ENCODE data around the gene MAP4K4.

Gene MAP4K4

GRCh38 chr2:101697124-101698013 is at the start of gene MAP4K4:
Gene MAP4K4, plus strand, starts transcription at chr2:101697707. Its CDS starts 374 bp downstream, at chr2:101698081.
- DNase-seq (ENCODE audit: low read depth), result peak; percentile 81

GRCh38 chr2:101653469-101653868 is 44.0 kb upstream of the MAP4K4 start:
- DNase-seq (ENCODE audit: low read depth), result no peak

- peak; percentile 39 for DNase-seq (ENCODE audit: low read depth)
Observed at GRCh38 chr2:101655702-101656422, 41.6 kb upstream of the MAP4K4 start.

- DNase-seq (ENCODE audit: low read depth), result no peak
Observed at GRCh38 chr2:101657787-101658186, 39.7 kb upstream of the MAP4K4 start.

GRCh38 chr2:101658387-101658786 is 39.1 kb upstream of the MAP4K4 start:
- no peak for DNase-seq (ENCODE audit: low read depth)

GRCh38 chr2:101665312-101665711 is 32.2 kb upstream of the MAP4K4 start:
- no peak for DNase-seq (ENCODE audit: low read depth)

- no peak for DNase-seq (ENCODE audit: low read depth)
Observed at GRCh38 chr2:101667823-101668222, 29.7 kb upstream of the MAP4K4 start.

- no peak for DNase-seq (ENCODE audit: low read depth)
Observed at GRCh38 chr2:101672047-101672446, 25.5 kb upstream of the MAP4K4 start.

GRCh38 chr2:101673920-101674319 is 23.6 kb upstream of the MAP4K4 start:
- DNase-seq (ENCODE audit: low read depth), result no peak

GRCh38 chr2:101675512-101675911 is 22.0 kb upstream of the MAP4K4 start:
- DNase-seq (ENCODE audit: low read depth), result no peak

- no peak for DNase-seq (ENCODE audit: low read depth)
Observed at GRCh38 chr2:101676674-101677073, 20.8 kb upstream of the MAP4K4 start.

GRCh38 chr2:101677658-101678057 is 19.8 kb upstream of the MAP4K4 start:
- DNase-seq (ENCODE audit: low read depth), result no peak

GRCh38 chr2:101678379-101678778 is 19.1 kb upstream of the MAP4K4 start:
- DNase-seq (ENCODE audit: low read depth), result no peak

GRCh38 chr2:101679037-101679726 is 18.3 kb upstream of the MAP4K4 start:
- DNase-seq (ENCODE audit: low read depth), result peak; percentile 81

GRCh38 chr2:101679801-101680487 is 17.6 kb upstream of the MAP4K4 start:
- no peak for DNase-seq (ENCODE audit: low read depth)

- DNase-seq (ENCODE audit: low read depth), result no peak
Observed at GRCh38 chr2:101682311-101682710, 15.2 kb upstream of the MAP4K4 start.

GRCh38 chr2:101684313-101684712 is 13.2 kb upstream of the MAP4K4 start:
- no peak for DNase-seq (ENCODE audit: low read depth)

GRCh38 chr2:101688261-101688660 is 9.2 kb upstream of the MAP4K4 start:
- DNase-seq (ENCODE audit: low read depth), result no peak

GRCh38 chr2:101689114-101689825 is 8.2 kb upstream of the MAP4K4 start:
- DNase-seq (ENCODE audit: low read depth), result no peak

- DNase-seq (ENCODE audit: low read depth), result no peak
Observed at GRCh38 chr2:101690547-101691152, 6.9 kb upstream of the MAP4K4 start.

- no peak for DNase-seq (ENCODE audit: low read depth)
Observed at GRCh38 chr2:101692041-101692440, 5.5 kb upstream of the MAP4K4 start.
